ENCODE data around the gene IL1RAPL1. TPM values are rescaled to one million over a fixed set of nuclear protein-coding genes. Genes with fewer than 3 reads are reported as not detected.

The IL1RAPL1 gene
- total and polyA plus RNA-seq, 2 donors (not counting 3 experiments of a cell fraction or from before 2014, with no cell fraction given) = 0.79 to 1.3 TPM

GRCh38 chrX:29528281-29528680, 941.0 kb downstream of the IL1RAPL1 start:
- H3K4me2 ChIP-seq (ENCODE audit: insufficient read depth, low read length) = no peak overlapping the region
- no peaks in the 10 kb centered on the region for H3K9me1 ChIP-seq (replicated peaks; ENCODE audit: control insufficient read depth, extremely low read depth, insufficient read depth, low read length)
- ChIA-PET CTCF (no interaction called here), POLR2A (no interaction called here)
- H3K4me1 ChIP-seq (ENCODE audit: control insufficient read depth, extremely low read depth, insufficient read depth, low read length) = no peaks in the 10 kb centered on the region
- no peak for TF ChIP-seq EZH2 (IDR thresholded peaks at IDR 0.05; ENCODE audit: borderline replicate concordance, low read depth, low read length, severe bottlenecking)
- TF ChIP-seq JUN (IDR thresholded peaks at IDR 0.05; ENCODE audit: borderline replicate concordance, insufficient read depth, insufficient read length, low read depth) = no peak
- TF ChIP-seq CTCF (IDR thresholded peaks at IDR 0.05; ENCODE audit: extremely low read depth in 1 of 2, insufficient read depth in 1 of 2, low read depth in 1 of 2, low read length in 2 of 2) = no peak
- TF ChIP-seq POLR2A (IDR thresholded peaks at IDR 0.05; ENCODE audit: low read depth, low read length) = no peak
- no peak for TF ChIP-seq POLR2AphosphoS5 (IDR thresholded peaks at IDR 0.05; ENCODE audit: insufficient read depth, low read depth, low read length)
- no peak for TF ChIP-seq FOS (IDR thresholded peaks at IDR 0.05; ENCODE audit: borderline replicate concordance, insufficient read depth, low read length)
- TF ChIP-seq GATA2 (IDR thresholded peaks at IDR 0.05; ENCODE audit: insufficient read depth, insufficient read length, low read depth, low read length) = no peak
- no peak for TF ChIP-seq MAX (IDR thresholded peaks at IDR 0.05; ENCODE audit: insufficient read depth, insufficient read length)
- TF ChIP-seq MYC (IDR thresholded peaks at IDR 0.05; ENCODE audit: low read depth, low read length) = no peak
- H3K36me3 ChIP-seq (ENCODE audit: control insufficient read depth in 2 of 2, extremely low read depth in 1 of 2, insufficient read depth in 2 of 2, low read length in 2 of 2) = no peaks in the 10 kb centered on the region
- DNase-seq (ENCODE audit: low read depth, low spot score) (no peak), FAIRE-seq (no peak)
- no peak overlapping the region for H3K9ac ChIP-seq (replicated peaks; ENCODE audit: extremely low read depth, insufficient read depth, low read length)
- H3K27me3 ChIP-seq (ENCODE audit: control insufficient read depth in 2 of 2, insufficient read depth in 2 of 2, low read length in 2 of 2) = no peaks in the 10 kb centered on the region
- no peak overlapping the region for H2AFZ ChIP-seq (ENCODE audit: low read depth, low read length)
- no peak overlapping the region for H3K4me3 ChIP-seq (replicated peaks in 1 of 3; ENCODE audit: insufficient read depth in 1 of 3, low read depth in 1 of 3, low read length in 3 of 3)
- dilution Hi-C loops (cut with MboI; ENCODE audit: extremely low pct_ligation_motif_present, low sequenced_read_pairs) (no loop called here), intact Hi-C loops (cut with micrococcal nuclease) (no loop called here)
- H3K9me3 ChIP-seq (replicated peaks; ENCODE audit: control insufficient read depth, insufficient read depth, low read length) = no peaks in the 10 kb centered on the region
- no peaks in the 10 kb centered on the region for H3K79me2 ChIP-seq (ENCODE audit: control insufficient read depth, insufficient read depth, low read length)
- H4K20me1 ChIP-seq (replicated peaks; ENCODE audit: control insufficient read depth, extremely low read depth, insufficient read depth, low read length) = no peaks in the 10 kb centered on the region
- no TSS peak for BruUV-seq (replicated peaks)
- H3K27ac ChIP-seq (ENCODE audit: insufficient read depth, low read depth, low read length) = no peak overlapping the region

Data from endothelial cell of umbilical vein (primary cell).